ENCODE measurements around the gene ATG4B.
A peak's percentile ranks its signal among the peaks of the same experiment; 100 is the strongest.

Gene ATG4B

GRCh38 chr2:241671457-241672240, 34.2 kb downstream of the ATG4B start:
- DNase-seq (ENCODE audit: extremely low spot score): no peak
- CTCF ChIA-PET: no interaction called here
- TF ChIP-seq ZNF384 (IDR thresholded peaks at IDR 0.05) (no peak), TARDBP (IDR thresholded peaks at IDR 0.05) (no peak), SP1 (IDR thresholded peaks at IDR 0.05) (no peak), BHLHE40 (IDR thresholded peaks at IDR 0.05; ENCODE audit: borderline replicate concordance) (no peak), HDGF (IDR thresholded peaks at IDR 0.05; ENCODE audit: borderline replicate concordance) (no peak), ELF4 (IDR thresholded peaks at IDR 0.05) (no peak), PKNOX1 (IDR thresholded peaks at IDR 0.05) (no peak), NFRKB (IDR thresholded peaks at IDR 0.05) (no peak), ARNT (IDR thresholded peaks at IDR 0.05) (no peak), FOXM1 (IDR thresholded peaks at IDR 0.05; ENCODE audit: borderline replicate concordance) (no peak), L3MBTL2 (conservative IDR thresholded peaks at IDR 0.05) (no peak), CTBP1 (IDR thresholded peaks at IDR 0.05; ENCODE audit: borderline replicate concordance) (no peak), LEF1 (IDR thresholded peaks at IDR 0.05; ENCODE audit: borderline replicate concordance) (no peak), FOXA1 (IDR thresholded peaks at IDR 0.05) (no peak), SUZ12 (IDR thresholded peaks at IDR 0.05) (no peak), FOXK2 (IDR thresholded peaks at IDR 0.05) (no peak)
- POLR2A ChIA-PET: interaction anchor here (1.2 to 1.5 kb wide), 3 partner anchors 8 to 16 kb away, joined by 3 to 4 read pairs (median 4); partner anchors contain the start of gene DTYMK

GRCh38 chr2:241672243-241673188, 35.0 kb downstream of the ATG4B start:
- no peak for DNase-seq (ENCODE audit: extremely low spot score)
- ChIA-PET POLR2A (no interaction called here), CTCF (no interaction called here)
- TF ChIP-seq PKNOX1 (IDR thresholded peaks at IDR 0.05): no peak

DNA sequence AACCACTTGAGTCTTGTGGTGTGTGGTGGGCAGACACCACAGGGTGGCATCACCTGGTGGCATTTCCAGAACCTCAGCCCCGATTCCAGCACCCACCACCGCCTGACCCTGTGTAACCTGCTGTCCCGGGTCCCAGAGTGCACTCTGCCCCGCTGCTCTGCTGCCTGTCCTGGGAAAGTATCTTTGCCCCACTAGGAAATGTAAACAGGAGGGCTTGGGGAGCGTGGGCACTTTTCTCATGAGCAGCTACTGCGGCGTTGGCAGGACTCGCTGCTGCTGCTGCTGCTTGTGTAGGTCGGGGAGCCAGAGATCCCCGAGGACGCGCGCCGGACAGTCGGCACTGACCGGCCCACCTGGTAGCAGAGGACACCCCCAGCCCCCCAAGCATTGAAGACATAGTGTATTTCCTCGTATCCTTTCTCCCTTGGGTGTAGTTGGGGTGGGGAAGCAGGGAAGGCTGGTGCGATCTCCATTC, 35.7 kb downstream of the ATG4B start:
- POLR2A ChIA-PET: no interaction called here
- CTCF ChIA-PET: no interaction called here
- DNase-seq (ENCODE audit: extremely low spot score): no peak

DNA sequence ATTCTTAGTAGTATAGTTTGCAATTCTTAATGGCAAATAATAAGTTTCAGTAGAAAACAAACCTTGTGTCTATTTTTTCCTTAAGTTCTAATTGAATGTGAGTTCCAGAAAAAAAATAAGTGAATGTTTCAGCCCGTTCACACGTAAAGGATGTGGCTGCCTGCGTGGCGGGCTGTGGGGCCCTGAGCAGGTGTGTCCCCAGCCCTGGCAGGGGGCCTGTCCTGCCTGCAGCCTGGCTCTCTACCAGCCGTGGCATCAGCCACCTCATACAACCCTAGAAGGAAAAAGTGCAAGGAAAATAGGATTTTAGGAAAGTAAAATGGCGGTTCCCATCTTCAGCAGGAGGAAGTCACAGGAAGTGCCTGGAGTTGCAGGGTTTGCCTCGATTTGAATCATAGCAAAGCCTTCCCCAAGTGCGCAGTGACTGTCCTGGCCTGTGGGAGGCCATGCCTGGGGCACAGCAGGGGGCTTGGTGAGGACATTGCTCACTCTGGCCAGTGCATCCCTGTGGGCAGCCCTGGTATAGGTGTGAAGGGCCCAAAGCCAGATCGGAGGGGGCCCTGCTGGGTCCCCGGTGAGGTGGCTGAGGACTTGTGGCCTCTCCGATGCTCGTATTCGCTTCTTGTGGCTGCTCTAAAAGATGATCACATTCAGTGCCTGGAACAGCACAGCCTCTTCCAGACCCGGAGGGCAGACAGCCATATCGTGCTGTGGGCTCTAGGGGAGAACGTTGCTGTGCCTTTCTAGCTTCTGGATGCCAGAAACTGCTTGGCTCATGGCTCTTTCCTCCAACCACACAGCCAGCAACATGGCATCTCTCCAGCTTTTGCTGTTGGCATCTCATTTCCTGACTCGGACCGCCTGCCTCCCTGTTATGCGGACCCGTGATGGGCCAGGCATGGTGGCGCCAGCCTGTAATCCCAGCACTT, 36.6 kb downstream of the ATG4B start:
- DNase-seq (ENCODE audit: extremely low spot score): peak; percentile 29
- CTCF ChIA-PET: no interaction called here
- POLR2A ChIA-PET: interaction anchor here (3.4 kb wide), 1 partner anchor 12 kb away, joined by 16 read pairs; the partner anchor contains the start of gene DTYMK
- TF ChIP-seq HDGF (IDR thresholded peaks at IDR 0.05; ENCODE audit: borderline replicate concordance) (no peak), BHLHE40 (IDR thresholded peaks at IDR 0.05; ENCODE audit: borderline replicate concordance) (no peak), PKNOX1 (IDR thresholded peaks at IDR 0.05) (no peak), L3MBTL2 (conservative IDR thresholded peaks at IDR 0.05) (no peak), FOXK2 (IDR thresholded peaks at IDR 0.05) (no peak)

More for the DNA sequence above, 35.7 kb downstream of the ATG4B start:
- no peak for TF ChIP-seq SUZ12 (IDR thresholded peaks at IDR 0.05)
- TF ChIP-seq FOXM1 (IDR thresholded peaks at IDR 0.05; ENCODE audit: borderline replicate concordance): no peak
- no peak for TF ChIP-seq FOXA1 (IDR thresholded peaks at IDR 0.05)

GRCh38 chr2:241675885-241676284, 38.4 kb downstream of the ATG4B start:
- TF ChIP-seq TARDBP (IDR thresholded peaks at IDR 0.05): no peak
- no peak for TF ChIP-seq SUZ12 (IDR thresholded peaks at IDR 0.05)
- TF ChIP-seq FOXK2 (IDR thresholded peaks at IDR 0.05): no peak
- no peak for TF ChIP-seq ZNF384 (IDR thresholded peaks at IDR 0.05)
- no peak for TF ChIP-seq PKNOX1 (IDR thresholded peaks at IDR 0.05)
- TF ChIP-seq FOXM1 (IDR thresholded peaks at IDR 0.05; ENCODE audit: borderline replicate concordance): no peak
- TF ChIP-seq L3MBTL2 (conservative IDR thresholded peaks at IDR 0.05): no peak
- no peak for TF ChIP-seq BHLHE40 (IDR thresholded peaks at IDR 0.05; ENCODE audit: borderline replicate concordance)
- TF ChIP-seq LEF1 (IDR thresholded peaks at IDR 0.05; ENCODE audit: borderline replicate concordance): no peak
- no peak for TF ChIP-seq ELF4 (IDR thresholded peaks at IDR 0.05)
- TF ChIP-seq NFRKB (IDR thresholded peaks at IDR 0.05): no peak
- no peak for TF ChIP-seq FOXA1 (IDR thresholded peaks at IDR 0.05)
- no peak for TF ChIP-seq ARNT (IDR thresholded peaks at IDR 0.05)
- no peak for TF ChIP-seq SP1 (IDR thresholded peaks at IDR 0.05)
- TF ChIP-seq HDGF (IDR thresholded peaks at IDR 0.05; ENCODE audit: borderline replicate concordance): no peak
- no peak for TF ChIP-seq CTBP1 (IDR thresholded peaks at IDR 0.05; ENCODE audit: borderline replicate concordance)
- ChIA-PET POLR2A (interaction anchor here (1.7 to 3.4 kb wide), 2 partner anchors 10 to 26 kb away, joined by 4 to 16 read pairs; partner anchors contain the start of genes DTYMK and ING5), CTCF (interaction anchor here (1.3 kb wide), 1 partner anchor 11 kb away, joined by 4 read pairs; the partner anchor contains the start of gene DTYMK)
- DNase-seq (ENCODE audit: extremely low spot score): no peak

Measured in HEK293T (cell line).